ENCODE measurements around the gene ARHGEF7.

Gene ARHGEF7

DNA sequence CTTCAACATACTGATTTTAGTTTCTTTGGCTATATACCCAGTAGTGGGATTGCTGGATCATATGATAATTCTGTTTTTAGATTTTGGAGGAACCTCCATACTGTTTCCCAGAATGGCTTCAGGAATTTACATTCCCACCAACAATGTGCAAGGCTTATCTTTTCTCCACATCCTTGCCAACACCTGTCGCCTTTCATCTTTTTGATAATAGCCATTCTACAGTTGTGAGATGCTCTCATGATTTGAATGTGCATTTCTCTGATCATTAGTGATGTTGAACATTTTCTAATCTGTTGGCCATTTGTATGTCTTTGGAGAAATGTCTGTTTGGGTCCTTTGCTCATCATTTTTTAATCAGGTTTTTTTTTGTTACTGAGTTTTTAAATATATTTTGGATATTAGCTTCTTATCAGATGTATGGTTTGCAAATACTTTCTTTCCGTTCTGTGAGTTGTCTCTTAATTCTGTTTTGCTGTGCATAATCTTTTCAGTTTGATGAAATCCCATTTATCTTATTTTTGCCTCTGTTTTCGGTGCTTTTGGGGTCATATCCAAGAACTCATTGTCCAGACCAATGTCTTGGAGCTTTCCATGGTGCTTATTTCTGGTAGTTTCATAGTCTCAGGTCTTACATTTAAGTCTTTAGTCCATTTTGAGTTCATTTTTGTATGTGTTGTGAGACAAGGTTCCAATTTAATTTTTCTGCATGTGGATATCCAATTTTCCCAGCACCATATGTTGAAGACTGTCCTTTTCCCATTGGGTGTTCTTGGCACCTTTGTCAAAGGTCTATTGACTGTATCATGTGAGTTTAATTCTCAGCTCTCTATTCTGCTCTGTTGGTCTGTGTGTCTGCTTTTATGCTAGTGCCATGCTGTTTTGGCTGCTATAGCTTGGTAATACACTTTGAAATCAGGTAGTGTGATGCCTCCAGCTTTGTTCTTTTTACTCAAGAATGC lies 44.5 kb downstream of the ARHGEF7 start:
- no peak for DNase-seq (ENCODE audit: low spot score)
- TF ChIP-seq, protein P1, sequence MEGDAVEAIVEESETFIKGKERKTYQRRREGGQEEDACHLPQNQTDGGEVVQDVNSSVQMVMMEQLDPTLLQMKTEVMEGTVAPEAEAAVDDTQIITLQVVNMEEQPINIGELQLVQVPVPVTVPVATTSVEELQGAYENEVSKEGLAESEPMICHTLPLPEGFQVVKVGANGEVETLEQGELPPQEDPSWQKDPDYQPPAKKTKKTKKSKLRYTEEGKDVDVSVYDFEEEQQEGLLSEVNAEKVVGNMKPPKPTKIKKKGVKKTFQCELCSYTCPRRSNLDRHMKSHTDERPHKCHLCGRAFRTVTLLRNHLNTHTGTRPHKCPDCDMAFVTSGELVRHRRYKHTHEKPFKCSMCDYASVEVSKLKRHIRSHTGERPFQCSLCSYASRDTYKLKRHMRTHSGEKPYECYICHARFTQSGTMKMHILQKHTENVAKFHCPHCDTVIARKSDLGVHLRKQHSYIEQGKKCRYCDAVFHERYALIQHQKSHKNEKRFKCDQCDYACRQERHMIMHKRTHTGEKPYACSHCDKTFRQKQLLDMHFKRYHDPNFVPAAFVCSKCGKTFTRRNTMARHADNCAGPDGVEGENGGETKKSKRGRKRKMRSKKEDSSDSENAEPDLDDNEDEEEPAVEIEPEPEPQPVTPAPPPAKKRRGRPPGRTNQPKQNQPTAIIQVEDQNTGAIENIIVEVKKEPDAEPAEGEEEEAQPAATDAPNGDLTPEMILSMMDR (IDR thresholded peaks at IDR 0.05), result no peak
- H3K27ac ChIP-seq, result no peak overlapping the region
- H3K4me3 ChIP-seq, result no peak overlapping the region

DNA sequence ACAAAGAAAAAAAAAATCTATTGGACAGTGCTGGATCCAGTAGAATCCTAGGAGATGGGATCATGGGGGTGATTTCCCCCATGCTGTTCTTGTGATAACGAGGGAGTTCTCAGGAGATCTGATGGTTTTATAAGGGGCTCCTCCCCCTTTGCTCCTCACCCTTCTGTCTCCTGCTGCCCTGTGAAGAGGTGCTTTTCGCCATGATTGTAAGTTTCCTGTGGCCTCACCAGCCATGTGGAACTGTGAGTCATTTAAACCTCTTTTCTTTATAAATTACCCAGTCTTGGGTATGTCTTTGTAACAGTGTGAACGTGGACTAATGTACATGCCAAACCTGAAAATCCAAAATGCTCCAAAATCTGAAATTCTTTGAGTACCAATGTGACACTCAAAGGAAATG lies 45.5 kb downstream of the ARHGEF7 start:
- TF ChIP-seq, protein P1 (IDR thresholded peaks at IDR 0.05), result no peak
- no peak overlapping the region for H3K27ac ChIP-seq
- H3K4me3 ChIP-seq, result no peak overlapping the region
- no peak for DNase-seq (ENCODE audit: low spot score)

DNA sequence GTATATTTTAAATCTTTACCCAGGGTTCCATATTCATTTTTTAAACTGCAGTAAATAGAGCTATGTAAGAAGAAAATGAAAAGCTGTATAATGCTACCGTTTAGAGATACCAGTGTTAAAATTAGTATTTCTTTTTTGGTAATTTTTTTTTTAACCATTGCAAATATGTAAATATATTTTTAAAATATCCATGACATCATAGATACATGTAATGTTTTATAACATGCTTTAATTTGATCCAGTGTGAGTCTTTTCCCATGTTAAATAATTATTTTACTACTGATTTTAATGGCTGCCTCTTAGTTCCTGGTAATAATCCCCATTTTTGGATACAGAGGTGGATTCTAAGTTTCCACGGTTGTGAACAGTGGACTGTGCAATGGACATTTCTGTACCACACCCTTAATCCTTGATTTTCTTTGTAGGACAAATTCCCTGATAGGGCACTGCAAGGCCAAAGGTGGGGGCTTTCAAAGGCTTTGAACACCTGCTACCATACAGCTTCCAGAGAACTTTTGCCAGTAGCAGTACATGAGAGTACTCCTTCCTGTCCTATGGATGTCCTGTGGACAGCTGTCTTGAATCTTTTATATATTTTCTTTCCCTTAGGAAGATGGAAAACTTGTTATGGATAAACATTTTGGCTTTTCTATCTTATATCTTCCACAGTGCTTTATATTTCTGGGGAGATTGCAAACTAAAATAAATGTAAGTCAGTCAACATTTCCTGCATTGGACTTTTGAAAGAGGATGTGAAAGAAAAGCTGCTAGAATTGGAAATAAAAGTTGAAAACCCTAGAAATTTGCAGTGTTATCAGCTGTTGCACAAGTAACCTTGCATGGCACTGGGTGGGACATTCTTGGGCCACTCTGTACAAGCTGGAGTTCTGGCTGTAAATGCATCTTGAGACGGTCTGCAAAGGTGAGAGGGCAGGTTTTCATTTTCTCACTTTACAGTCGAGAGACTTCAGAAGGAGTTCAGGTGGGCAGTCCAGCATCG lies 46.8 kb downstream of the ARHGEF7 start:
- H3K4me3 ChIP-seq, result no peak overlapping the region
- no peak for DNase-seq (ENCODE audit: low spot score)
- H3K27ac ChIP-seq, result peak overlapping the region in 1 of 2 donors; percentile 14
- TF ChIP-seq, protein P1 (IDR thresholded peaks at IDR 0.05), result no peak

GRCh38 chr13:111165241-111166010 lies 50.3 kb downstream of the ARHGEF7 start:
- H3K4me3 ChIP-seq, result no peak overlapping the region
- no peak for DNase-seq (ENCODE audit: low spot score)
- H3K27ac ChIP-seq, result peak overlapping the region in 1 of 2 donors; percentile 10
- TF ChIP-seq, protein P1 (IDR thresholded peaks at IDR 0.05), result no peak

GRCh38 chr13:111166882-111167675 lies 52.0 kb downstream of the ARHGEF7 start:
- Histone ChIP-seq H3K4me3 (no peak overlapping the region), H3K27ac (no peak overlapping the region)
- DNase-seq (ENCODE audit: low spot score), result no peak
- TF ChIP-seq, protein P1 (IDR thresholded peaks at IDR 0.05), result no peak

DNA sequence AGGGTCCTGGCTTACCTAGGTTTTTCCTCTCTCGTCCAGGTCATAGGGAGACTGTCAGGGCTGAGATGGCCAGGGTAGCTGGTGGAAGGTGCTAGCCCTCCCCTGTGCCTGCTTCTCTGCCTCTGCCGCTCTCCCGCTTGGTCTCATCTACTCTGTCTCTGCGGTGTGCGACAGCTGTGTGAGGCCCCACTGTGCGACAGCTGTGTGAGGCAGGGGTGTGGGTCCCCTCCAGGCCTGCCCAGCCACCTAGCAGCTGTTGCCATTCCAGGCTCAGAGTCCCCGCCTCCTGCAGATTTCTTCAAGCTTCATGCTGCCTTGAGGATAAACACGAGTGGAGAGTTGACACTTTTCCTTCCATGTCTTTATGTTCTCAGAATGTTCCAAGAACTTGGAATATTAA lies 53.0 kb downstream of the ARHGEF7 start:
- no peak for DNase-seq (ENCODE audit: low spot score)
- TF ChIP-seq, protein P1 (IDR thresholded peaks at IDR 0.05), result no peak
- H3K4me3 ChIP-seq, result no peak overlapping the region
- no peak overlapping the region for H3K27ac ChIP-seq
